ENCODE results near the gene PPP2R5C. TPM values are rescaled to one million over a fixed set of nuclear protein-coding genes. Genes with fewer than 3 reads are reported as not detected.
A peak's percentile ranks its signal among the peaks of the same experiment; 100 is the strongest.
"Not testable (repeated sequence)": the region's sequence is repeated elsewhere in the genome, so short reads cannot be mapped to it uniquely, and the experiment has no call there.

The PPP2R5C gene
- total RNA-seq, 2 experiments from 2014 or later, result 232 to 281 TPM

DNA sequence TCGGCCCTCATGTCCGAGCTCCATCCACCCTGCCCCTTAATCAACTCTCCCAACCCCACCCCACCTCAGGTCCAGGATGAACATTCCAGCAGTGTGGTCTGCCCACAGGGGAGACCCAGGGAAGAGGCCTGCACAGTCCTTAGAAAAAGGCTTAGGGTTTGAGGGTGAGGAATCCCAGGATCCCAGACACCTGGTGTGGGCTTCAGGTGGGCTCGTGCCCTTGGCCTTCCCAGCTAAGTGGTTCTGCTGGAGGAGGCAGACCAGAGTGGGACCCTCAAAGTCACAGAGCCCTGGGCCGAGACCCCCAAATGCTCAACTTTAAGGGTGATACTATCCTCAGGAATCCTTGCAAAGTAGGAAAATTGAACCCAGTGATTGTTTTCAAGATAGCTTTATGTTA lies 25.4 kb upstream of the PPP2R5C start:
- POLR2A ChIA-PET, result no interaction called here
- Mint-ChIP-seq H3K4me1 (peaks cover 35% of the 10 kb centered on the region), H3K9me3 (ENCODE audit: low read depth) (peaks cover 10% of the 10 kb centered on the region), H3K27ac (no peak overlapping the region), H3K36me3 (ENCODE audit: low read depth) (peaks cover 2% of the 10 kb centered on the region), H3K4me3 (no peak overlapping the region), H3K27me3 (no peaks in the 10 kb centered on the region)
- no peak for DNase-seq
- ATAC-seq, result no peak
- CTCF ChIA-PET, result interaction anchor here (0.8 to 2.2 kb wide), 4 partner anchors 21 to 108 kb away, joined by 3 to 6 read pairs (median 4); no protein-coding TSS in a partner anchor
- intact Hi-C loops (cut with DNase I, micrococcal nuclease), result no loop called here

DNA sequence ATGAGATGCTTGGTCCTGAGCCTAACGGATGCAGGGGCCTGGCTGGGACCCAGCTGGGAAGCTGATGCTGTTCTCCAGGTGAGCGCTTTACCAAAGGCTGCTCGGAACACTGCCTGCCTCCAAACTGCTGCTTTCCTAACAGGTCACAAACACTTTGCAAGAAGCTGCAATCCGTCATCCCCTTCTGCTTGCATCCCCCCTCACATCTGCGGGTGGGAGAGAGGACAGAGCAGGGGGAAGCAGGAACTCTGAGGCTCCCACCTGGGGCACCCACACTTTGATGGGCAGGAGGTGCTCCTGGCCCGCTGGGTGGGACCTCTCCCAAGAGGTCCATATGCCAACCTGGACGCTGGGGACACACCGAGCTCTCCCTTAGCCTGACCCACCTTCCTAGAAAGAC lies 24.9 kb upstream of the PPP2R5C start:
- intact Hi-C loops (cut with DNase I, micrococcal nuclease), result no loop called here
- Mint-ChIP-seq H3K4me3 (no peak overlapping the region), H3K27ac (no peak overlapping the region), H3K9me3 (ENCODE audit: low read depth) (peaks cover 12% of the 10 kb centered on the region), H3K4me1 (peaks cover 30% of the 10 kb centered on the region), H3K27me3 (no peaks in the 10 kb centered on the region), H3K36me3 (ENCODE audit: low read depth) (peaks cover 2% of the 10 kb centered on the region)
- ATAC-seq (no peak), DNase-seq (no peak)
- ChIA-PET CTCF (interaction anchor here (0.7 to 2.2 kb wide), 4 partner anchors 20 to 229 kb away, joined by 3 to 6 read pairs (median 4); no protein-coding TSS in a partner anchor), POLR2A (no interaction called here)

DNA sequence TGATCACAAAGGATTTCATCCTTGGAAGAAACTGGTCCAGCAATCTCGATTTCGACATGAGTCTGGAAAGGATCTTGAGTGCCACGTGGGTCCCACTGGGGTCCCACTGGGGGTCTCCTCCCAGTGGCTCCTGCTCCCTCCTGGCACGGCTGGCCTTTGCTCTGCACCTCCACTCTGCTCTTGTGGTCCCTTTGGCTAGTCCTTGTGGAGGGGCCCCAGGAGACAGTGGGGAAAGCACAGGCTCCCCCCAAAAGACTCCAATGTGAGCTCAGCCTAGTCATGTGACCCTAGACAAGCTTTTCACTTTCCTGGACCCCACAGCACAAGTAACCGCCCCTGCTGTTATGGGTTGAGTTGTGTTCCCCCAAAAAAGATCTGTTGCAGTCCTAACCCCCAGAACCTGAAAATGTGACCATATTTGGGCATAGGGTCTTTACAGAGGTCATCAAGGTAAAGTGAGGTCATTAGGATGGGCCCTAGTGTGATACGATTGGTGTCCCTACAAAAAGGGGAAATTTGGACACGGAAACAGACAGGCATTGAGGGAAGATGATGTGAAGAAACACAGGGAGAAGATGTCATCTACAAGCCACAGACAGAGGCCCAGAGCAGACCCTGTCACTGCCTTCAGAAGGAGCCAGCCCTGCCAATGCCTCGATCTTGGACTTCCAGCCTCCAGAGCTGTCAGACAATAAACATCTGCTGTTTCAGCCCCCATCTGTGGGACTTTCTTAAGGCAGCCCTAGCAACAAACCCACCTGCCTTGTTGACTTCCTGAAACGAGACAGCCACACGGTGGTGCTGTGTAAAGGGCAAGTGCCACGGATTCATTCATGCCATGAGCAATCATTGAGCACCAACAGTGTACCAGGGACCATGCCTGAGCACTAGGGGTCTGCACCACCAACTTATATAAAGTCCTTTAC lies 23.8 kb upstream of the PPP2R5C start:
- peaks cover 14% of the 10 kb centered on the region for H3K9me3 Mint-ChIP-seq (ENCODE audit: low read depth)
- DNase-seq (peak; percentile 61), ATAC-seq (peak; percentile 62)
- no peak overlapping the region for H3K4me3 Mint-ChIP-seq
- POLR2A ChIA-PET, result no interaction called here
- intact Hi-C loops (cut with DNase I, micrococcal nuclease), result no loop called here
- H3K36me3 Mint-ChIP-seq (ENCODE audit: low read depth), result peaks cover 2% of the 10 kb centered on the region
- H3K27ac Mint-ChIP-seq, result peak overlapping the region; percentile 40
- no peaks in the 10 kb centered on the region for H3K27me3 Mint-ChIP-seq
- peaks cover 20% of the 10 kb centered on the region for H3K4me1 Mint-ChIP-seq
- CTCF ChIA-PET, result interaction anchor here (0.7 to 1.0 kb wide), 2 partner anchors 16 to 34 kb away, joined by 3 read pairs; no protein-coding TSS in a partner anchor

DNA sequence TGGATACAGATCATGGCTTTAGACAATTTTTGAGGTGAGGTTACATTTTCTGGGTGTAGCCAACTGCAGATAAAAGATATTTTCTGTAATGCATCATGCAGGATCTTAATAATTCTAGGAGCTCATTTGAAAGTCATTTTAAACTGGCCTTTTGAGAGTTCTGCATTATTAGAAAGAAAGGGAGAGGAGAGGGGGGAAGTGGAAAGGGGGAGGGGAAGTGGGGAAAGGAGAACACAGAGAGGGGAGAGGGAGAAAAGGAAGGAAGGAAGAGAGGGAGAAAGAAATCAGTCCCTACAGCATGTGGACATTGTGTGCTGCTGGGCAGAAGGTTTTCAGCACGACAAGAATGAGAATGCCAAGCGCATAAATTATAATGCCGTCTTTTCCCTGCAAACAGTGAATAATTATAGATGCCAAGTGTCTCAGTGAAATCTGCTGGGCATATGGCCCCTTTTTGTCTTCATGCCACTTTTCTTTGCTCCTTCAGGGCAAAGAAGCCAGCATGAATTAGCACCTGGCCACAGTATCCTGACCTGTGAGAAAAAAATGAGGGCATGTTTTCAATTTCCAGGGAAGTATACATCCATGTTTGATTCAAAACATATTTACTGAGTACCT lies 22.7 kb upstream of the PPP2R5C start:
- H3K36me3 Mint-ChIP-seq (ENCODE audit: low read depth), result peaks cover 2% of the 10 kb centered on the region
- intact Hi-C loops (cut with DNase I, micrococcal nuclease), result no loop called here
- POLR2A ChIA-PET, result no interaction called here
- no peak overlapping the region for H3K27ac Mint-ChIP-seq
- CTCF ChIA-PET, result no interaction called here
- peaks cover 14% of the 10 kb centered on the region for H3K9me3 Mint-ChIP-seq (ENCODE audit: low read depth)
- no peaks in the 10 kb centered on the region for H3K27me3 Mint-ChIP-seq
- H3K4me1 Mint-ChIP-seq, result peaks cover 11% of the 10 kb centered on the region
- ATAC-seq (no peak), DNase-seq (no peak)
- no peak overlapping the region for H3K4me3 Mint-ChIP-seq

DNA sequence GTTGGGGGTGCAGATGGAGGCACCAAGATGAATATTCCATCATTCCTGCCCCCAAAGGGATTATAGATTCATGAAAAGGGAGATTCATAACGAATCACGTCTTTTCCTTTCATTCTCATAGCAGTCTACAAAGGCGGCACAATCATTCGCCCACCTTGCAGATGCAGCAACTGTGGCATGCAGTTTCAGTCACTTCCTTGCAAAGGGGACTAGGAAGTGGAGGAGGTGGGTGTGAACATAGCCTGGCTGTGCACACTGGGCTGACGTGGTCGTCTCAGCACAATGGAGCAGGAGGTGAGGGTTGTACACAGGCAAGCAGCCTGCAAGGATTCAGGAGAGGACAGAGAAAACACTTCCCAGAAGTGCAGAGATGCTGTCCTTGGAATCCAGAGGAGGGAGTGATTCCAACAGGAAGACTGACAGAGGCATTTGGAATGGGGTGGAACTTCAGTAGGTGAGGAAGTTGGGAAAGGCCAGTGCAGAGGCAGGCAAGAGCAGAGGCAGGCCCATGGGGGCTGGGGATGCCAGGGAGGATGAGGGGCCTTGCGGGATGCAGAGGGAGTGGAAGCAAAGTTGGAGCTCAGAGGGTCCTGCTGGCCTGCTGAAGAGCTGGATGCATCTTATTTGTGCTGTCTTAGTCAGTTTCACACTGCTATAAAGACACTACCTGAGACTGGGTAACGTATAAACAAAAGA lies 21.9 kb upstream of the PPP2R5C start:
- no peak for ATAC-seq
- H3K27ac Mint-ChIP-seq, result no peak overlapping the region
- intact Hi-C loops (cut with DNase I, micrococcal nuclease), result no loop called here
- no peaks in the 10 kb centered on the region for H3K27me3 Mint-ChIP-seq
- DNase-seq, result no peak
- H3K4me3 Mint-ChIP-seq, result no peak overlapping the region
- H3K4me1 Mint-ChIP-seq, result peaks cover 3% of the 10 kb centered on the region
- POLR2A ChIA-PET, result no interaction called here
- H3K9me3 Mint-ChIP-seq (ENCODE audit: low read depth), result peaks cover 14% of the 10 kb centered on the region
- H3K36me3 Mint-ChIP-seq (ENCODE audit: low read depth), result peaks cover 2% of the 10 kb centered on the region
- CTCF ChIA-PET, result interaction anchor here (0.6 kb wide), 1 partner anchor 205 kb away, joined by 3 read pairs; no protein-coding TSS in a partner anchor

DNA sequence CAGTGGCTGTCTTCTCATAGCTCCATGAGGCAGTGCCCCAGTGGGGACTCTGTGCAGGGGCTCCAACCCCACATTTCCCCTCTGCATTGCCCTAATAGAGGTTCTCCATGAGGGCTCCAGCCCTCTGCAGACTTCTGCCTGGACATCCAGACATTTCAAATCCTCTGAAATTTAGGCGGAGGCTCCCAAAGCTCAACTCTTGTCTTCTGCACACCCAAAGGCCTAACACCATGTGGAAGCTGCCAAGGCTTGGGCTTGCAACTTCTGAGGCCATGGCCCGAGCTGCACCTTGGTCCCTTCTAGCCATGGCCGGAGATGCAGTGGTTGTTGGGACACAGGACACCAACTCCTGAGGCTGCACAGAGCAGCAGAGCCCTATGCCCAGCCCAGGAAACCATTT lies 20.5 kb upstream of the PPP2R5C start:
- Mint-ChIP-seq H3K36me3 (ENCODE audit: low read depth) (peaks cover 2% of the 10 kb centered on the region), H3K4me3 (no peak overlapping the region), H3K27ac (no peak overlapping the region), H3K27me3 (no peaks in the 10 kb centered on the region), H3K9me3 (ENCODE audit: low read depth) (peaks cover 14% of the 10 kb centered on the region), H3K4me1 (peaks cover 3% of the 10 kb centered on the region)
- intact Hi-C loops (cut with DNase I, micrococcal nuclease), result no loop called here
- no peak for DNase-seq
- ChIA-PET POLR2A (no interaction called here), CTCF (interaction anchor here (0.8 kb wide), 1 partner anchor 9 kb away, joined by 3 read pairs; no protein-coding TSS in a partner anchor)
- ATAC-seq, result no peak

DNA sequence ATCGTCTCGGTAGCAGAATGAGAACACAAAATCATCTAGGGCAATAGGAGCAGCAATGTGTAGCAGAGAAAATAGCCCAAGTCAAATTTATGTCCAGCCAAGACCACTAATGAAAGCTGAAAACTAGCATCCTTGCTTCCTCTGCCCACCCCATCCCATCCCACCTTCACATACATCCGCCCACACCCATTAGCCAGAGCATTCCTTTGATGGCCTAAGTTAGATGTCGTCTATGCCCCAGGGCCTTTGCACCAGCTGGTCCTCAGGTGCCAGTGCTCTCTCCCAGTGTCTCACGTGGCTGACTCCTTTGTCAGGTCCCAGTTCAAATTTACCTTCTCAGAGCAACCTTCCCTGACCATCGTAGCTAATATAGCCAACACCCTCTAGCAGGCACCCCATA lies 17.8 kb upstream of the PPP2R5C start:
- ATAC-seq, result no peak
- CTCF ChIA-PET, result no interaction called here
- no peaks in the 10 kb centered on the region for H3K4me1 Mint-ChIP-seq
- H3K27ac Mint-ChIP-seq, result no peak overlapping the region
- intact Hi-C loops (cut with DNase I, micrococcal nuclease), result no loop called here
- H3K4me3 Mint-ChIP-seq, result no peak overlapping the region
- POLR2A ChIA-PET, result no interaction called here
- H3K9me3 Mint-ChIP-seq (ENCODE audit: low read depth), result peaks cover 14% of the 10 kb centered on the region
- no peak for DNase-seq
- H3K36me3 Mint-ChIP-seq (ENCODE audit: low read depth), result peaks cover 2% of the 10 kb centered on the region
- no peaks in the 10 kb centered on the region for H3K27me3 Mint-ChIP-seq

DNA sequence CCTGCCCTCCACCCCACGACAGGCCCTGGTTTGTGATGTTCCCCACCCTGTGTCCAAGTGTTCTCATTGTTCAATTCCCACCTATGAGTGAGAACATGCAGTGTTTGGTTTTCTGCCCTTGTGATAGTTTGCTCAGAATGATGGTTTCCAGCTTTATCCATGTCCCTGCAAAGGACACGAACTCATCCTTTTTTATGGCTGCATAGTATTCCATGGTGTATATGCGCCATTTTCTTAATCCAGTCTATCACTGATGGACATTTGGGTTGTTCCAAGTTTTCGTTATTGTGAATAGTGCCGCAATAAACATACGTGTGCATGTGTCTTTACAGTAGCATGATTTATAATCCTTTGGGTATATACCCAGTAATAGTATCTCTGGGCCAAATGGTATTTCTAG lies 17.1 kb upstream of the PPP2R5C start:
- H3K9me3 Mint-ChIP-seq (ENCODE audit: low read depth), result peaks cover 14% of the 10 kb centered on the region
- H3K4me3 Mint-ChIP-seq; H3K27ac Mint-ChIP-seq; H3K4me1 Mint-ChIP-seq; CTCF ChIA-PET; intact Hi-C loops (cut with DNase I, micrococcal nuclease); POLR2A ChIA-PET; H3K36me3 Mint-ChIP-seq (ENCODE audit: low read depth); ATAC-seq; DNase-seq; H3K27me3 Mint-ChIP-seq: not testable (repeated sequence)

DNA sequence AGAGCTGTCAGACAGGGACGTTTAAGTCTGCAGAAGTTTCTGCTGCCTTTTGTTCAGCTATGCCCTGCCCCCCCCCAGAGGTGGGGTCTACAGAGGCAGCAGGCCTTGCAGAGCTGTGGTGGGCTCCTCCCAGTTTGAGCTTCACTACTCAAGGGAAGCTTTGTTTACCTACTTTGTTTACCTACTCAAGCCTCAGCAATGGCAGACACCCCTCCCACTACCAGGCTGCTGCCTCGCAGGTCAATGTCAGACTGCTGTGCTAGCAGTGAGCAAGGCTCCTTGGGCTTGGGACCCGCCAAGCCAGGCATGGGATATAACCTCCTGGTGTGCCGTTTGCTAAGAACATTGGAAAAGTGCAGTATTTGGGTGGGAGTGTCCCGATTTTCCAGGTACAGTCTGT lies 11.8 kb upstream of the PPP2R5C start:
- H3K27me3 Mint-ChIP-seq; H3K36me3 Mint-ChIP-seq (ENCODE audit: low read depth); ATAC-seq; H3K4me1 Mint-ChIP-seq; H3K27ac Mint-ChIP-seq; DNase-seq; intact Hi-C loops (cut with DNase I, micrococcal nuclease); CTCF ChIA-PET; H3K4me3 Mint-ChIP-seq; H3K9me3 Mint-ChIP-seq (ENCODE audit: low read depth): not testable (repeated sequence)
- POLR2A ChIA-PET, result interaction anchor here (0.7 kb wide), 1 partner anchor 18 kb away, joined by 3 read pairs; no protein-coding TSS in a partner anchor

DNA sequence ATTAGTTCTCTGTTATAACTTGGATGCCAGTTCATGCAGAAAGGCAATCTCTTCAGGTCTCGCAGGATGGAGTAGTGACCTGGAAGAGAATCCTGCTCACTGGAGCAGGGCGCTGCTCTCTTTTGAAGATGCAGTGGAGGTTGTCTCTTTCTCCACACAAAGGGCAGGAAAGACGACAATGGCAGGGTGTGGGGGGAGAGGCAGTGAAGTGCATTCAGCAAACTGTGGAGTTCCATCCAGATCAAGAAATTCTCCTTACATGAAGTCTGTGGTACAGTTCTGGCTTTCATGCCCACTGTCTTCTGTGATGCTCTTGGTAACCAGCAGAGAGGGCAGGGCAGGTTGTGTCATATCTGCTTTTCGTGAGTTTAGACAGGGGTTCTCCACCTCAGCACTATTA lies 6.6 kb upstream of the PPP2R5C start:
- CTCF ChIA-PET, result no interaction called here
- intact Hi-C loops (cut with DNase I, micrococcal nuclease), result no loop called here
- H3K27me3 Mint-ChIP-seq, result peaks cover 9% of the 10 kb centered on the region
- DNase-seq, result no peak
- H3K36me3 Mint-ChIP-seq (ENCODE audit: low read depth), result no peaks in the 10 kb centered on the region
- H3K4me1 Mint-ChIP-seq, result peaks cover 3% of the 10 kb centered on the region
- POLR2A ChIA-PET, result no interaction called here
- no peak overlapping the region for H3K27ac Mint-ChIP-seq
- H3K9me3 Mint-ChIP-seq (ENCODE audit: low read depth), result peaks cover 5% of the 10 kb centered on the region
- H3K4me3 Mint-ChIP-seq, result no peak overlapping the region
- no peak for ATAC-seq

DNA sequence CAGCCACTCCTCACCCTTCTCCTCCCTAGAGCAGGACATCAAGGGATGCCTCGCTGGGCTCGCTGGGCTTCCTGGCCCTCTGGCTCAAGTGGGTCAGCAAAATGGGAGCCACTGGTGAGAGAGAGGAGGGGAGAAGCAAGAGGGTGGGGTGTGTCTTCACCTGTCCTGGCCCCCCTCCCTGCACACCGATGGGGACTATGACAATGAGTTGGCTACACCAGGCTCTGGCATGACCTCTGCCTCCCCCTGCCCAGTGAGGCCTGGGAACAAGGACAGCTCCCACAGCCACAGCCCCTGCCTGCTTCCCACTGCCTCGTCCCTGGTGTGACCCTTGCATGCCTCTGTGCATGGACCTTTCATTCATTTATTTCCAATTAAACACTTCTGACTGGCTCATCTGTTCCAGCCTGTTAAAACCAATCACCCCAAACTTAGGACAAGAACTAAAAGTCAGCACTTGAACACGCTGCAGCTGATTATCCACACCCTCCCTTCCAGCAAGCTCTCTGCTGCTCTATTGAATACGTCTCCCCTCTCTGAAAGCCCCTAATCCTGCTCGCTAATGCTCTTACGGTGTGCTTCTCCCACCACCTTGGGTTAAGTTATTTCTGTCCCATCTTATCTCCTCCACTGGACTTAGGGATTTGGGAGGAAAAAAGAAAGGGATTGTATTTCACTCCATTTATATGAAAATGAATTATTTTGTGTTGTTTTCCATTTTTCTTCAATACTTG lies 5.8 kb upstream of the PPP2R5C start:
- no peaks in the 10 kb centered on the region for H3K36me3 Mint-ChIP-seq (ENCODE audit: low read depth)
- no peak for ATAC-seq
- intact Hi-C loops (cut with DNase I, micrococcal nuclease), result no loop called here
- H3K9me3 Mint-ChIP-seq (ENCODE audit: low read depth), result peaks cover 5% of the 10 kb centered on the region
- no peak overlapping the region for H3K27ac Mint-ChIP-seq
- POLR2A ChIA-PET, result no interaction called here
- no peak overlapping the region for H3K4me3 Mint-ChIP-seq
- peaks cover 5% of the 10 kb centered on the region for H3K4me1 Mint-ChIP-seq
- DNase-seq, result no peak
- peaks cover 8% of the 10 kb centered on the region for H3K27me3 Mint-ChIP-seq
- CTCF ChIA-PET, result interaction anchor here (1.1 to 1.5 kb wide), 2 partner anchors 20 to 132 kb away, joined by 3 to 6 read pairs; no protein-coding TSS in a partner anchor

Data from activated CD4-positive, alpha-beta T cell treated with anti-CD3 and anti-CD28 coated beads for 36 hours (primary cell).